Measurements from ENCODE around the gene TBC1D4. TPM values are rescaled to one million over a fixed set of nuclear protein-coding genes. Genes with fewer than 3 reads are reported as not detected.
A peak's percentile ranks its signal among the peaks of the same experiment; 100 is the strongest.

Gene TBC1D4
- total and polyA plus RNA-seq, 10 donors: 10.1 to 67.0 (median 21.6) TPM

GRCh38 chr13:75385708-75386083 is 96.3 kb downstream of the TBC1D4 start:
- TF ChIP-seq, protein P1, sequence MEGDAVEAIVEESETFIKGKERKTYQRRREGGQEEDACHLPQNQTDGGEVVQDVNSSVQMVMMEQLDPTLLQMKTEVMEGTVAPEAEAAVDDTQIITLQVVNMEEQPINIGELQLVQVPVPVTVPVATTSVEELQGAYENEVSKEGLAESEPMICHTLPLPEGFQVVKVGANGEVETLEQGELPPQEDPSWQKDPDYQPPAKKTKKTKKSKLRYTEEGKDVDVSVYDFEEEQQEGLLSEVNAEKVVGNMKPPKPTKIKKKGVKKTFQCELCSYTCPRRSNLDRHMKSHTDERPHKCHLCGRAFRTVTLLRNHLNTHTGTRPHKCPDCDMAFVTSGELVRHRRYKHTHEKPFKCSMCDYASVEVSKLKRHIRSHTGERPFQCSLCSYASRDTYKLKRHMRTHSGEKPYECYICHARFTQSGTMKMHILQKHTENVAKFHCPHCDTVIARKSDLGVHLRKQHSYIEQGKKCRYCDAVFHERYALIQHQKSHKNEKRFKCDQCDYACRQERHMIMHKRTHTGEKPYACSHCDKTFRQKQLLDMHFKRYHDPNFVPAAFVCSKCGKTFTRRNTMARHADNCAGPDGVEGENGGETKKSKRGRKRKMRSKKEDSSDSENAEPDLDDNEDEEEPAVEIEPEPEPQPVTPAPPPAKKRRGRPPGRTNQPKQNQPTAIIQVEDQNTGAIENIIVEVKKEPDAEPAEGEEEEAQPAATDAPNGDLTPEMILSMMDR (IDR thresholded peaks at IDR 0.05 in 8 of 11, conservative IDR thresholded peaks at IDR 0.05 in 3 of 11): no peak
- TF ChIP-seq POLR2AphosphoS5 (IDR thresholded peaks at IDR 0.05): no peak
- no peak for TF ChIP-seq POLR2A (IDR thresholded peaks at IDR 0.05)
- Histone ChIP-seq H3K4me1 (no peaks in the 10 kb centered on the region), H3K27me3 (replicated peaks in 1 of 7) (no peaks in the 10 kb centered on the region), H3K36me3 (no peaks in the 10 kb centered on the region), H3K4me3 (no peak overlapping the region), H3K27ac (no peak overlapping the region), H3K9me3 (no peaks in the 10 kb centered on the region)
- 63 to 79% (median 67%) methylated on average over 1 of the region's 1 CpG for WGBS, 5 donors
- intact Hi-C loops (cut with DNase I; ENCODE audit: low total_unique reads): no loop called here
- no peak for DNase-seq

- no peak for DNase-seq
- H3K27me3 ChIP-seq (replicated peaks in 1 of 7): no peaks in the 10 kb centered on the region
- WGBS, 5 donors: 87 to 95% (median 89%) methylated on average over 9 of the region's 9 CpGs
- TF ChIP-seq POLR2A (IDR thresholded peaks at IDR 0.05): no peak
- no peak for TF ChIP-seq POLR2AphosphoS5 (IDR thresholded peaks at IDR 0.05)
- TF ChIP-seq, protein P1 (IDR thresholded peaks at IDR 0.05 in 8 of 11, conservative IDR thresholded peaks at IDR 0.05 in 3 of 11): no peak
- H3K9me3 ChIP-seq: no peaks in the 10 kb centered on the region
- no peaks in the 10 kb centered on the region for H3K36me3 ChIP-seq
- intact Hi-C loops (cut with DNase I; ENCODE audit: low total_unique reads): no loop called here
- H3K4me1 ChIP-seq: no peaks in the 10 kb centered on the region
- no peak overlapping the region for H3K27ac ChIP-seq
- no peak overlapping the region for H3K4me3 ChIP-seq
Observed at GRCh38 chr13:75384879-75385707, 96.9 kb downstream of the TBC1D4 start.

- intact Hi-C loops (cut with DNase I; ENCODE audit: low total_unique reads): no loop called here
- no peaks in the 10 kb centered on the region for H3K4me1 ChIP-seq
- H3K9me3 ChIP-seq: no peaks in the 10 kb centered on the region
- no peaks in the 10 kb centered on the region for H3K36me3 ChIP-seq
- DNase-seq: no peak
- TF ChIP-seq, protein P1 (IDR thresholded peaks at IDR 0.05 in 8 of 11, conservative IDR thresholded peaks at IDR 0.05 in 3 of 11): no peak
- TF ChIP-seq POLR2AphosphoS5 (IDR thresholded peaks at IDR 0.05): no peak
- TF ChIP-seq POLR2A (IDR thresholded peaks at IDR 0.05): no peak
- H3K27ac ChIP-seq: no peak overlapping the region
- WGBS, 5 donors: 86 to 94% (median 90%) methylated on average over 6 of the region's 6 CpGs
- H3K27me3 ChIP-seq (replicated peaks in 1 of 7): no peaks in the 10 kb centered on the region
- peak overlapping the region in 1 of 8 donors; percentile 18 for H3K4me3 ChIP-seq
Observed at GRCh38 chr13:75383064-75383715, 98.8 kb downstream of the TBC1D4 start.

- Histone ChIP-seq H3K36me3 (no peaks in the 10 kb centered on the region), H3K4me3 (no peak overlapping the region), H3K27me3 (replicated peaks in 1 of 7) (no peaks in the 10 kb centered on the region), H3K9me3 (no peaks in the 10 kb centered on the region), H3K27ac (no peak overlapping the region), H3K4me1 (peaks cover 0 to 4% (median 0%) of the 10 kb centered on the region in 6 donors)
- 90 to 96% (median 93%) methylated on average over 1 of the region's 1 CpG for WGBS, 5 donors
- intact Hi-C loops (cut with DNase I; ENCODE audit: low total_unique reads): loop anchor here (10.0 kb wide), 1 partner anchor 166 kb away; the partner anchor contains the start of gene UCHL3
- no peak for DNase-seq
- TF ChIP-seq POLR2AphosphoS5 (IDR thresholded peaks at IDR 0.05) (no peak), POLR2A (IDR thresholded peaks at IDR 0.05) (no peak)
- TF ChIP-seq, protein P1 (IDR thresholded peaks at IDR 0.05 in 8 of 11, conservative IDR thresholded peaks at IDR 0.05 in 3 of 11): no peak
Observed at GRCh38 chr13:75378301-75378700, 103.7 kb downstream of the TBC1D4 start.
